BE2C (cell line): ENCODE measurements around the gene NUMBL.

Experiments used
- DNase-seq: peaks from one replicate; pipeline ENCODE4 v3.0.0-alpha.2; 2020
- H3K27me3 ChIP-seq: fragments of 250-450 bp; sonication (Bioruptor Pico); 2 replicates; pipeline ENCODE4 v1.5.1; 2020; ENCODE audit warnings: mild to moderate bottlenecking
- H3K36me3 ChIP-seq: fragments of 250-450 bp; sonication (Bioruptor Pico); 2 replicates; pipeline ENCODE4 v1.5.1; 2020; ENCODE audit warnings: mild to moderate bottlenecking
- H3K4me1 ChIP-seq: fragments of 250-450 bp; sonication (Bioruptor Pico); 2 replicates; pipeline ENCODE4 v1.5.1; 2020
- H3K4me3 ChIP-seq: 2 replicates; pipeline ENCODE4 v1.5.1; 2011; ENCODE audit warnings: low read depth, low read length
- H3K9me3 ChIP-seq: fragments of 250-450 bp; sonication (Bioruptor Pico); 2 replicates; pipeline ENCODE4 v1.5.1; 2020
- TF ChIP-seq, protein P1 (sequence below): IDR thresholded peaks from 2 replicates; pipeline ENCODE4 v1.5.1; 2012; ENCODE audit warnings: mild to moderate bottlenecking, low read depth, low read length

The NUMBL gene

DNA sequence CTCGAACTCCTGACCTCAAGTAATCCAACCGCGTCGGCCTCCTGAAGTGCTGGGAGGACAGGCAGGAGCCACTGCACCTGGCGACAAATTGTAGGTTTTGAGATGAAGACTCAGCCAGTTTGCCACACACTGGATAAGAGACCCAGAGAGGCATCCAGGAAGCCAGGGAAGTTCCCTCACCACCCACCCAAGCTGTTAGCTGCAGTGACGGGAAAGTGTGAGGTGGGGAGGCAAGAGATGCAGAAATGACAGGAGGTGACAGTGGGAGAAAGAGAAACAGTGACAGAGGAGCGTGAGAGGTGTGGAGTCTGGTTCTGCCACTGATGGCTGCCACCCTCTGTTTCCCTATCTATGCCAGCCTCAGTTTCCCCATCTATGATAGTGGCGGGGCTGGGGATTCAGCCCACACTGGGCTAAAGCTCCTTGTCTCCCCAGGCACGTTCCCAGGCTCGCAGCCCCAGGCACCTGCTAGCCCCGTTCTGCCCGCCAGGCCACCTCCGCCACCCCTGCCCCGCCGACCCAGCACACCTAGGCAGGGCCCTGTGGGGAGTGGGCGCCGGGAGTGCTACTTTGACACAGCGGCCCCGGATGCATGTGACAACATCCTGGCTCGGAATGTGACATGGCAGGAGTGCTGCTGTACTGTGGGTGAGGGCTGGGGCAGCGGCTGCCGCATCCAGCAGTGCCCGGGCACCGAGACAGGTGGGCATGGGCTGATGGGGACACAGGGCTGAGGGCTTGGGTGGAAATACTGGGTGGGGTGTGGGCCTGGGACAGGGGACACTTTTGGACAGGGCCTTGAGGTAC is 68.3 kb downstream of the NUMBL start:
- Histone ChIP-seq H3K27me3 (no peaks in the 10 kb centered on the region), H3K4me1 (peaks cover 3% of the 10 kb centered on the region; the same call in 1 of the 2 replicates), H3K9me3 (no peaks in the 10 kb centered on the region), H3K36me3 (no peaks in the 10 kb centered on the region), H3K4me3 (no peak overlapping the region)
- DNase-seq = no peak
- TF ChIP-seq, protein P1, sequence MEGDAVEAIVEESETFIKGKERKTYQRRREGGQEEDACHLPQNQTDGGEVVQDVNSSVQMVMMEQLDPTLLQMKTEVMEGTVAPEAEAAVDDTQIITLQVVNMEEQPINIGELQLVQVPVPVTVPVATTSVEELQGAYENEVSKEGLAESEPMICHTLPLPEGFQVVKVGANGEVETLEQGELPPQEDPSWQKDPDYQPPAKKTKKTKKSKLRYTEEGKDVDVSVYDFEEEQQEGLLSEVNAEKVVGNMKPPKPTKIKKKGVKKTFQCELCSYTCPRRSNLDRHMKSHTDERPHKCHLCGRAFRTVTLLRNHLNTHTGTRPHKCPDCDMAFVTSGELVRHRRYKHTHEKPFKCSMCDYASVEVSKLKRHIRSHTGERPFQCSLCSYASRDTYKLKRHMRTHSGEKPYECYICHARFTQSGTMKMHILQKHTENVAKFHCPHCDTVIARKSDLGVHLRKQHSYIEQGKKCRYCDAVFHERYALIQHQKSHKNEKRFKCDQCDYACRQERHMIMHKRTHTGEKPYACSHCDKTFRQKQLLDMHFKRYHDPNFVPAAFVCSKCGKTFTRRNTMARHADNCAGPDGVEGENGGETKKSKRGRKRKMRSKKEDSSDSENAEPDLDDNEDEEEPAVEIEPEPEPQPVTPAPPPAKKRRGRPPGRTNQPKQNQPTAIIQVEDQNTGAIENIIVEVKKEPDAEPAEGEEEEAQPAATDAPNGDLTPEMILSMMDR = no peak

DNA sequence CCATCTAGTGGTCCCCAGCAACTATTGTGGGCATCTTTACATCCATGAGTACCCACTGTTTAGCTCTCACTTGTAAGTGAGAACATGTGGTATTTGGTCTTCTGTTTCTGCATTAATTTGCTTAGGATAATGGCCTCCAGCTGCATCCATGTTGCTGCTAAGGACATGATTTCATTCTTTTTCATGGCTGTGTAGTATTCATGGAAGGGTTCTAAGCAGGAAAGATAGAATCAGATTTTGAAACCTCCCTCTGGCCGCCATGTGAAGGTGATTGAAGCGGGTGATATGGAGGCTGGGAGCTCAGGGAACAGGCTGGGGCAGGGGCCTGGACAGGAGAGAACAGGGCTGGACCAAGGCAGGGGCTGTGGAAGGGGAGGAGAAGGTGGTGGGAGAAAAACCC is 69.2 kb downstream of the NUMBL start:
- DNase-seq = no peak

DNA sequence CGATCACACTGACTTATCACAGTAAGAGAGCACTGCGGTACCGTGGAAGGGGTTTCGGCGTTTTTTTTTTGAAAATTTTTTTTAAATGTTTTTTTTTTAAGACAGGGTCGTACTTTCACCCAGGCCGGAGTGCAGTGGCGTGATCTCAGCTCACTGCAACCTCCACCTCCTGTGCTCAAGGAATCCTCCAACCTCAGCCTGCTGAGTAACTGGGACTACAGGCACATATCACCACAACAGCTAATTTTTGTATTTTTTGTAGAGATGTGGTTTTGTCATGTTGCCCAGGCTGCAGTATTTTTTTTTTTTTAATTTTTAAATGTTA is 70.3 kb downstream of the NUMBL start:
- Histone ChIP-seq H3K27me3 (no peaks in the 10 kb centered on the region), H3K4me1 (no peaks in the 10 kb centered on the region), H3K4me3 (no peak overlapping the region), H3K36me3 (no peaks in the 10 kb centered on the region), H3K9me3 (no peaks in the 10 kb centered on the region)
- no peak for DNase-seq
- TF ChIP-seq, protein P1 = no peak

More for the DNA sequence above, 69.2 kb downstream of the NUMBL start:
- no peaks in the 10 kb centered on the region for H3K27me3 ChIP-seq
- TF ChIP-seq, protein P1 = no peak
- no peaks in the 10 kb centered on the region for H3K36me3 ChIP-seq
- peaks cover 3% of the 10 kb centered on the region; the same call in 1 of the 2 replicates for H3K4me1 ChIP-seq
- no peaks in the 10 kb centered on the region for H3K9me3 ChIP-seq
- no peak overlapping the region for H3K4me3 ChIP-seq

DNA sequence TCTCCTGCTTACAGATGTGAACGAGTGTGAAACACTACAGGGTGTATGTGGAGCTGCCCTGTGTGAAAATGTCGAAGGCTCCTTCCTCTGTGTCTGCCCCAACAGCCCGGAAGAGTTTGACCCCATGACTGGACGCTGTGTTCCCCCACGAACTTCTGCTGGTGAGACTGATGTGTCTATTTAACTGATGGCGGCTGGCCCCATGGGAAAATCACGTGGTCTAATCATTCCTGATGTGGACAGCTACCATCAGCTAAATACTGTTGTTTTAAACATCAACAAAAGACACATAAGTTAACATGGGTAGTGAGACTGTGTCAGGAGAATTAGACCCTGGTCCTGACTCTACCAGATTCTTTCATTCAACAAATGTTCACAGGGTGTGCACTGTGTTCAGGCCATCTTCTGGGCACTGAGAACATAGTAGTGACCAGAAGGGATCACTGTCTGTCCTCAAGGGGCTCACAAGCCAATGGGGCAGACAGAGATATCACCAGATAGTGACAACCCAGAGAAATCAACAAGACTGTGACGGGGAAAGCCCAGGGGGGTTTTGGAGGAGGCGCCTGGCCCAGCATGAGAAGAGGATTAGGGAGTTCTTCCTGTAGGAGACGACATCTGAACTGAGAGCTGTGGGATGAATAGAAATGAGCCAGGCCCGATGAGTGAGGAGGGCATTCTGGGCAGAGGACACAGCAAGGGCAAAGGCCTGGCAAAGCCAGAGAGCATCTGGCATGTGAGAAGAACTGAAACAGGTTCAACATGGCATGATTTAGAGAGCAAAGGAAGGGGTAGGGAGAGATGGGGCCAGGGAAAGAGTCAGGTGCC is 70.9 kb downstream of the NUMBL start:
- Histone ChIP-seq H3K27me3 (no peaks in the 10 kb centered on the region), H3K9me3 (no peaks in the 10 kb centered on the region), H3K36me3 (no peaks in the 10 kb centered on the region), H3K4me3 (no peak overlapping the region), H3K4me1 (no peaks in the 10 kb centered on the region)
- DNase-seq = no peak
- TF ChIP-seq, protein P1 = no peak

DNA sequence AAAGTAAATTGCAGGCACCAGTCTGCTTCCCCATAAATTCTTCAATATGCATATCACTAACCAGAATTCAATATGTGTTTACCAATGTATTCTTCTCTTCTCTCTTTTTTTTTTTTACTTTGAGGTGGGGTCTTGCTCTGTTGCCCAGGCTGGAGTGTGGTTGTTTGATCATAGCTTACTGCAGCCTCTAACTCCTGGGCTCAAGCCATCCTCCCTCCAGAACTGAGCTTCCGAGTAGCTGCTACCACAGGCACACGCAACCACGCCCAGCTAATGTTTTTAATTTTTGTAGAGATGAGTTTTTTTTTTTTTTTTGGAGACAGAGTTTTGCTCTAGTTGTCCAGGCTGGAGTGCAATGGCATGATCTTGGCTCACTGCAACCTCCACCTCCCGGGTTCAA is 72.5 kb downstream of the NUMBL start:
- H3K9me3 ChIP-seq = no peaks in the 10 kb centered on the region
- no peaks in the 10 kb centered on the region for H3K4me1 ChIP-seq
- H3K4me3 ChIP-seq = no peak overlapping the region
- TF ChIP-seq, protein P1 = no peak
- DNase-seq = no peak
- H3K27me3 ChIP-seq = no peaks in the 10 kb centered on the region
- no peaks in the 10 kb centered on the region for H3K36me3 ChIP-seq

DNA sequence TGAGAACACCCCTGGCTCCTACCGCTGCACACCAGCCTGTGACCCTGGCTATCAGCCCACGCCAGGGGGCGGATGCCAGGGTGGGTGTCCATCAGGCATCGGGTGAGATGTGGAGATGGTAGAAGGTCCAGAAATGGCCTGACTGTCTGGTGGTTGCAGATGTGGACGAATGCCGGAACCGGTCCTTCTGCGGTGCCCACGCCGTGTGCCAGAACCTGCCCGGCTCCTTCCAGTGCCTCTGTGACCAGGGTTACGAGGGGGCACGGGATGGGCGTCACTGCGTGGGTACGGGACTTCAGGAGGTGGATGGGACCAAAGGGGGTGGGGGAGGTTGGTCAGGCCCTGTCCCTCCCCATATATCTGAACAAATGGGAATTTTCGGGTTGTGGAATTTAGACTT is 73.5 kb downstream of the NUMBL start:
- H3K27me3 ChIP-seq = no peaks in the 10 kb centered on the region
- no peaks in the 10 kb centered on the region for H3K9me3 ChIP-seq
- no peak for DNase-seq
- H3K4me1 ChIP-seq = no peaks in the 10 kb centered on the region
- H3K36me3 ChIP-seq = no peaks in the 10 kb centered on the region
- TF ChIP-seq, protein P1 = no peak
- no peak overlapping the region for H3K4me3 ChIP-seq
